NCI-H2107 (cell line): ENCODE results near the gene ZNF557.
A peak's percentile ranks its signal among the peaks of the same experiment; 100 is the strongest.

ENCODE experiments used
- DNase-seq: peaks from one replicate; lab custom pipeline; 2025; lab: John Stamatoyannopoulos, UW

ZNF557 gene

GRCh38 chr19:7074705-7075282, 5.3 kb downstream of the ZNF557 start:
- no peak for DNase-seq

DNA sequence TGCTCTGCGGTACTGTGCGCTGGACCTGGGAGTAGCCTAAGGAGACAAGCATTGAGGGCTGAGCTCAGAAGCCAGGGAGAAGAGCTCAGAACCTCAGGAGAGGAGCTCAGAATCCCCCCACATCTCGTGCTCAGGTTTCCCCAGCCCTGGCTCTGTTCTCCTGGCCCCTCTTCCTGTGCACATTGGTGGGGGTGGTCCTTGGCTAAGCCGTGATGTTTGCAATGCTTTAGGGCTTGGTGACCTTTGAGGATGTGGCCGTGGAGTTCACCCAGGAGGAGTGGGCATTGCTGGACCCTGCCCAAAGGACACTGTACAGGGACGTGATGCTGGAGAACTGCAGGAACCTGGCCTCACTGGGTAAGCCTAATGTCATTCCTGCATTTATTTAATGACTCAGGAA, 6.6 kb downstream of the ZNF557 start:
- no peak for DNase-seq

DNA sequence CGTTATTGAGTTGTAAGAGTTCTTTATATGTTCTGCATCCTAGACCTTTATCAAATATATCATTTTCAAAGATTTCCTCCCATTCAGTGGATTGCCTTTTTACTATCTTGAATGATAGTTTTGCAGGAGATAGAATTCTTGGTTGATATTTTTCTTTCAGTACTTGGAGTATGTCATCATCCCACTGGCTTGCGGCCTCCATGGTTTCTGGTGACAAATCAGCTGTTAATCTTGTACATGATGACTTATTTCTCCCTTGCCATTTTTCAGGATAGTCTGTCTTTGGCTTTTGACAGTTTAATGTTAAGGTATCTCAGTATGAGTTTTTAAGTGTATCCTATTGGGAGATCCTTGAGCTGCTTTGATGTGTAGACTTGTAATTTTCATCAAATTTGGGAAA, 8.5 kb downstream of the ZNF557 start:
- DNase-seq = no peak

DNA sequence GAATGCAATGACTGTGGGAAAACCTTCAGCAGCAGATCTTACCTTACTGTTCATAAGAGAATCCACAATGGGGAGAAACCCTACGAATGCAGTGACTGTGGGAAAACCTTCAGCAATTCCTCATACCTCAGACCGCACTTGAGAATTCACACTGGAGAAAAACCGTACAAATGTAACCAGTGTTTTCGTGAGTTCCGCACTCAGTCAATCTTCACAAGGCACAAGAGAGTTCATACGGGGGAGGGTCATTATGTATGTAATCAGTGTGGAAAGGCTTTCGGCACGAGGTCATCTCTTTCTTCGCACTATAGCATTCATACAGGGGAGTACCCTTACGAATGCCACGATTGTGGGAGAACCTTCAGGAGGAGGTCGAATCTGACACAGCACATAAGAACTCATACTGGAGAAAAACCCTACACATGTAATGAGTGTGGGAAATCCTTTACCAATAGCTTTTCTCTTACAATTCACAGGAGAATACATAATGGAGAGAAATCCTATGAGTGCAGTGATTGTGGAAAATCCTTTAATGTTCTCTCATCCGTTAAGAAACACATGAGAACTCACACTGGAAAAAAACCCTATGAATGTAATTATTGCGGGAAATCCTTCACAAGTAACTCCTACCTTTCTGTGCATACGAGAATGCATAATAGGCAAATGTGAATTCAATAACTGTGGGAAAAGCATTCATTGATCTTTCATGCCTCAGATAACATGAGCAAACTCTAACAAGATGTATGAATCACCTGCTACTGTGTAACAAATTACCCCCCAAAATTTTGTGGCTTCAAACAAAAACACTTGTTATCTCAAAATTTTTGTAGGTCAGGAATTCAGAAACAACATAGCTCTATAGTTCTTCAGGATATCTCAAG, 13.8 kb downstream of the ZNF557 start:
- DNase-seq = no peak

DNA sequence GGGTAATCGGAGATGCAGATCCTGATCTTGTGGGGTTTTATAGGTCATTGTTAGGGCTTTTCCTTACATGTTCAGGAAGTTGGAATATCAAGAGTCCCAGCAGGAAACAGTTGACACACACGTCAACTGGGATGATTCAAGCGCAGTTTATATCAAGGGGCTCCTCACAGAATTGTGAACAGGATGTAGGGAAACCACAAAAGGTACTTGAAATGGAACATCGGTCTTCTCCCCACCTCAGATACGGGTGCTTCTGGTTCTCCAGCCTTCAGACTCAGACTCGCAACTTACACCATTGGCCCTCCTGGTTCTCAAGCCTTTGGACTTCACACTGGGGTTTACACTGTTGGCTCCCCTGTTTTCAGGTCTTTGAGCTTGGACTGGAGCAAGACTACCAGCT, 19.5 kb downstream of the ZNF557 start:
- no peak for DNase-seq

- DNase-seq = no peak
Observed at GRCh38 chr19:7098096-7098495, 28.6 kb downstream of the ZNF557 start.

DNA sequence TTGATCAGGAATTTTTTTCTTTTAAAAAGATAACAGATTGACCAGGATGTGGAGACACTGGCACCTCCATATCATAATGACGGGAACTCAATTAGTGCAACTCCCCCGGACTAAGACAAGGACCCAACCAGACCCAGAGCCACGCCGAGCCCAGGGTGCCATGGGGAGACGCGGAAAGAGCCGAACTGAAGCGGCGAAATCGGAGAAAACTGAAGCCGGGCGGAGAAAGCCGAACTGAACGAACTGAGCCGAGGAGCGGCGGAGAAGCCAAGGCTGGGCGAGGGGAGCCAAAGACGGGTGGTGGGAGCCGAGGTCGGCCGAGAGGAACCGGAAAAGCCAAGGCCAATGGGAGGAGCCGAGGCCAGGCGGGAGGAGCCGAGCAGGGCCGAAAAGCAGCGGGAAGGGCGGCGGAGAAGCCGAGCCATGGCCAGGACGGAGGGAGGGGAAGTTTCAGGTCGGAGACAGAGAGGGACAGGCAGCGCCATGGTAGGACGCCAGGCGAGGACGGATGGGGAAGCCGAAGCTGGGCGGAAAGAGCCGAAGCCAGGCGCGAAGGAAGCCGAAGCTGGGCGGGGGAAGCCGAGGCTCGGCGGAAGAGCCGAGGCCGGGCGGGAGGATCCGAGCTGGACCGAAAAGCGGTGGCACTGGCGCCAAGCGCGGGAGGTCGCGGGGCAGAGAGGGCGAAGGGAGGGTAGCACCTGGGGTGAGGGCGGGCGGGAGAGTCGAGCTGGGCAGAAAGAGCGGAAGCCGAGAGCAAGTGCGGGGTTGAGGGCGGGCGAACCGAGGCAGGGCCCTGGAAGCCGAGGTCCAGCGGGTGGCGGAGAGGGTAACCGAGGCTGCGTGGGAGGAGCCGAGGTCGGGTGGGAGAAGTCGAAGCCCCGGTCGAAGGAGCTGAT, 29.4 kb downstream of the ZNF557 start:
- peak; percentile 85 for DNase-seq

DNA sequence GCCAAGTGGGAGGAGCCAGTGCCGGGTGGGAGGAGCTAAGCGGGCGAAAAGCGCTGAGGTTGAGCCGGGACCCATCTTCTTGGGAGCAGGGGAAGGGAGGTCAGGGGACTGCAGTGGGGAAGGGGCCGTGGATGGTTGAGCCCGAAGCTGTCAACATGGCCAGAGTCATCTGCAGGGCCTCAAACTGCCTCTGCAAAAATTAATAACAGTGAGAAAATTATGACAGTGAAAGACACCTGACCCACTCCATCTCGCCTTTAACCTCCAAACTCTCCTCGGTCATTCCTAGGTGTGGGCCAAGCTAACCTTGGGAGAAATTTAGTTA, 30.1 kb downstream of the ZNF557 start:
- DNase-seq = no peak

GRCh38 chr19:7101498-7102253, 32.2 kb downstream of the ZNF557 start:
- DNase-seq = no peak

GRCh38 chr19:7104747-7105447, 35.4 kb downstream of the ZNF557 start:
- no peak for DNase-seq

- no peak for DNase-seq
Observed at GRCh38 chr19:7106711-7107657, 37.5 kb downstream of the ZNF557 start.

GRCh38 chr19:7109678-7110289, 40.3 kb downstream of the ZNF557 start:
- no peak for DNase-seq

DNA sequence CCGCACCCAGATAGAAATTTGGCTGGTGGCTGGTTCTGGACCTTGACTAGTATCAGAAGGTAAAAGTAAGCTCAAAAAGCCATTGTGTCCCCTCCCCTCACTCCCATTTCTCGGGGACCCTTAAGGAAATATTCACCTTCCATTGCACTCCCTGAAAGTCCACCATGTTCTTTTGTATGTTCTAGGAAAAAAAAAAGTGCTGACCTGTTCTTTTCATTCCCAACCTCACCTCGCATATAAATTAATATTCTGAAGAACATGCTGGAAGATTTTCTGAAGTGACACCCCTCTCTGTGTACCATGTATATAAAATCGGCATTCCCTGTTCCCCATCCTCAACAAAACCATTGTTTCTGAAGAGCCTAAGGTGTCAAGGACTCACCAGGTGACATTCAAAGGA, 43.2 kb downstream of the ZNF557 start:
- DNase-seq = no peak

DNA sequence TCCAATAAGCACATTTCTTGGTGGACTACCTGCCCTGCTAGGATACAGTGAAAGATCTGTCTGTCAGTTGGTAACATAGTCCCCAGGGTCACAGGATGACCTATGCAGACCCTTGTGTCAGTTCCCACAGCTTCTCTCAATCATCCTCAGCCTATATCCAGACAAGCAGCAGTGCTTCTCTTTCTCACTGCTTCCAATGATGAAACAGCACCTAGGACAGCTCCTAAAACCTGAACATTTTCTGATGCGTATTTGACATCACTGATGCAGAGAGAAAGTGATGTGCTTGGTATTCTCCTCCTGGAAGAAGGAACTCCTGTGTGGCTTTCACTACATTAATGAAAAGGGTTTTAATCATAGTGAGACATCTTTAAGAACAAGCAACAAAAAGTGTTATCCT, 43.7 kb downstream of the ZNF557 start:
- no peak for DNase-seq

DNA sequence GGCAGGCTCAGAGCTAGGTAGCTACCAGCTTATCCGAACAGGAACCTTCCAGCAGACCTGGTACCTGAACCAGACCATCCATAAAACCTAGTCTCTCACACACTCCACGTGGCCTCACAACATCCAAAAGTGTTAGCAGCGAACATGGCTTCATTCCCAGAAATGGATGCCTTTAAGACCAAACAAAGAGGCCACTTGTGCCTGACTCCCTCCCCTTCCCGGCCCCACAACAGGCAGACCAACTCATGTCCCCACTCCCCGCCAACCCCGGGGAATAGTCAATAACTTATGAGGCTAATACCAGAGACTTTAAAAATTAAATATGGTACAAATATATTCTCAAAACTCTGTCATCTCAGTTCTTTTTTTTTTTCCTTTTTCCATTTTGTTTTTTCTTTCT, 46.2 kb downstream of the ZNF557 start:
- no peak for DNase-seq

DNA sequence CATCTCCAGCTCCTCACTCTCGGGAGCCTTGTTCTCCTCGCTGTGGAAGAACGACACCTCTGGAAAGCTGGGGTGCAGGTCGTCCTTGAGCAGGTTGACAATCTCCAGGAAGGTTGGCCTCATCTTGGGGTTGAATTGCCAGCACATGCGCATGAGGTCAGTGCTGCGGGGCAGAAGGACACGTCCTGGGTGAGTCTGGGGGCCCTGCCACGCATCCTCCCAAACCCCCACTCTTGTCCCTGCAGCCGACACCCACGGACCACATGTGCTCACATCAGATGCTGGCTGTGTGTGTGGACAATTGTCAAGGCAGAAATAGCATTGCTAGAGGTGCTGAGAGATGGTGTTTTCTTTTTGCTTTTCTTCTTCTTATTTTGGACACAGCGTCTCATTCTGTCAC, 47.7 kb downstream of the ZNF557 start:
- no peak for DNase-seq

DNA sequence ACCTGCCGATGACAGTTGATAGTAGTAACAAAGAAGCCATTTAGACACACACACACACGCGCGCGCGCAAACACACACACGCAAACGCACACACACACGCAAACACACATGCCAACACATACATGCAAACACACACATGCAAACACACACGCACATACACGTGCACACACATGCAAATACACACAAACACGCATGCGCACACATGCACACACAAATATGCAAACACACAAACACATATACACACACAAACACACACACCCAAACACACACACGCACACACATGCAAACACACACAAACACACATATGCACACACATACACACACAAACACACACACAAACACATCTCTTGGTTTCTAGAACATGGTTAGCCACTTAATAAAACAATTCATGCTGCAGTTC, 50.1 kb downstream of the ZNF557 start:
- DNase-seq = no peak

- DNase-seq = no peak
Observed at GRCh38 chr19:7120499-7120898, 51.0 kb downstream of the ZNF557 start.

GRCh38 chr19:7122701-7123100, 53.2 kb downstream of the ZNF557 start:
- no peak for DNase-seq

DNA sequence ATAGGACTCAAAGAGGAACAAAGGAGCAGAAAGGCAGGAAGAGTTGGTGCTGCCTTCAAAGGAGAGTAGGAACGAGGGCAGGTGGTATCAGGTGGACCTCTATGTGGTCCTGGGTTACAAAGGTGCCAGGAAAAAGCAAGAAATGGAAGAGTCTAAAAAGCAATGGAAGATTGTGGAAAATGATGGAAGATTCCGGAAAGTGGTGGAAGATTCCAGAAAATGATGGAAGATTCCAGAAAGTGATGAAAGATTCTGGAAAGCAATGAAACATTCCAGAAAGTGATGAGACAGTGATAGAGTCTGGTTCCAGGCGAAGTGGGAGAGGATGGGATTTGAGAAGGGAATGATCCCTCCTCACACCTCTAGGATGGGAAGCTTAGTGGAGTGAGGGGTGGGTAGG, 55.3 kb downstream of the ZNF557 start:
- no peak for DNase-seq
